ENCODE data around the gene CDK14.

DNA sequence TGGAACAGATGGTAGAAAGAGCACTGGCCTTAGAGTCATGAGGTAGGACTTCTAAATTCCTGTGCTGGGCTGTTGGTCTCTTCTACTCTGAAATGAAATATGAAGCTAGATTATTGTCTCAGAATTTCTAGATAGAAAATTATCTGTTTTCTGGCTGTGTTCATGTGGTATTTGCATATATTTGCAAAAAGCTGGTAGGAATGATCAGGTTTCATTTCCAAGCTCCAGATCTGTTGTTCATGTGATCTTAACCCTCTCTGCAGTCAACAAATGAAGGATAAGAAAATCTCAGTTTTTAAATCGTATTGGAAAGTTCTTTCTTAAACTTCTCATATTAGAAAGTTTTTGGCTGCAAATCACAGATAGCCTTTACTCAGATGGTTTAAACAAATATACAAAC lies 248.3 kb downstream of the CDK14 start:
- TF ChIP-seq, protein P1, sequence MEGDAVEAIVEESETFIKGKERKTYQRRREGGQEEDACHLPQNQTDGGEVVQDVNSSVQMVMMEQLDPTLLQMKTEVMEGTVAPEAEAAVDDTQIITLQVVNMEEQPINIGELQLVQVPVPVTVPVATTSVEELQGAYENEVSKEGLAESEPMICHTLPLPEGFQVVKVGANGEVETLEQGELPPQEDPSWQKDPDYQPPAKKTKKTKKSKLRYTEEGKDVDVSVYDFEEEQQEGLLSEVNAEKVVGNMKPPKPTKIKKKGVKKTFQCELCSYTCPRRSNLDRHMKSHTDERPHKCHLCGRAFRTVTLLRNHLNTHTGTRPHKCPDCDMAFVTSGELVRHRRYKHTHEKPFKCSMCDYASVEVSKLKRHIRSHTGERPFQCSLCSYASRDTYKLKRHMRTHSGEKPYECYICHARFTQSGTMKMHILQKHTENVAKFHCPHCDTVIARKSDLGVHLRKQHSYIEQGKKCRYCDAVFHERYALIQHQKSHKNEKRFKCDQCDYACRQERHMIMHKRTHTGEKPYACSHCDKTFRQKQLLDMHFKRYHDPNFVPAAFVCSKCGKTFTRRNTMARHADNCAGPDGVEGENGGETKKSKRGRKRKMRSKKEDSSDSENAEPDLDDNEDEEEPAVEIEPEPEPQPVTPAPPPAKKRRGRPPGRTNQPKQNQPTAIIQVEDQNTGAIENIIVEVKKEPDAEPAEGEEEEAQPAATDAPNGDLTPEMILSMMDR (IDR thresholded peaks at IDR 0.05) = no peak
- TF ChIP-seq POLR2A (IDR thresholded peaks at IDR 0.05) (no peak), EP300 (IDR thresholded peaks at IDR 0.05) (no peak), POLR2AphosphoS5 (IDR thresholded peaks at IDR 0.05) (no peak)

All from stomach (tissue), 4 donors.